DND-41 (cell line): Measurements from ENCODE around the gene PLCL1.

Experiments
- ATAC-seq: fragments of 200-7000 bp; cut with Tn5 transposase; 3 replicates; pipeline ENCODE4 v1.9.1; 2021; ENCODE audit warnings: low read depth; ENCODE audit not compliant: insufficient read depth
- DNase-seq: peaks from one replicate; pipeline ENCODE4 v3.0.0-alpha.2; 2020
- H2AFZ ChIP-seq: 2 replicates; pipeline ENCODE4 v1.6.0; 2012; ENCODE audit warnings: low read depth, low read length
- H3K27ac ChIP-seq: 2 replicates; pipeline ENCODE4 v1.5.1; 2012; ENCODE audit warnings: low read length, inconsistent platforms
- H3K27me3 ChIP-seq: fragments of 200-600 bp; sonication (generic); 2 replicates; pipeline ENCODE4 v1.6.0; 2012; ENCODE audit warnings: low read length, mild to moderate bottlenecking, inconsistent platforms; ENCODE audit not compliant: insufficient read depth, poor library complexity
- H3K36me3 ChIP-seq: 2 replicates; pipeline ENCODE4 v1.5.1; 2012; ENCODE audit warnings: low read length, inconsistent platforms; ENCODE audit not compliant: insufficient read depth
- H3K4me1 ChIP-seq: 2 replicates; pipeline ENCODE4 v1.5.1; 2012; ENCODE audit warnings: mild to moderate bottlenecking, low read length; ENCODE audit not compliant: insufficient read depth
- H3K4me2 ChIP-seq: 2 replicates; pipeline ENCODE4 v1.6.0; 2012; ENCODE audit warnings: mild to moderate bottlenecking, moderate library complexity, low read length, inconsistent platforms; ENCODE audit not compliant: insufficient read depth
- H3K4me3 ChIP-seq, 2 experiments: fragments of 200-600 bp in 1 of 2; shearing (Covaris generic) in 1 of 2; 2 replicates each; pipeline ENCODE4 v1.5.1; 2012 to 2016; ENCODE audit warnings: inconsistent platforms in 2 of 2, low read length in 2 of 2, mild to moderate bottlenecking in 2 of 2, low read depth in 1 of 2, moderate library complexity in 1 of 2
- H3K79me2 ChIP-seq: 2 replicates; pipeline ENCODE4 v1.6.0; 2012; ENCODE audit warnings: low read length, inconsistent platforms; ENCODE audit not compliant: insufficient read depth
- H3K9ac ChIP-seq: 2 replicates; pipeline ENCODE4 v1.6.0; 2012; ENCODE audit warnings: low read depth, mild to moderate bottlenecking, inconsistent platforms, low read length, moderate library complexity
- H3K9me3 ChIP-seq: 2 replicates; pipeline ENCODE4 v1.5.1; 2012; ENCODE audit warnings: low read length, moderate library complexity, mild to moderate bottlenecking, inconsistent platforms; ENCODE audit not compliant: insufficient read depth, severe bottlenecking
- H4K20me1 ChIP-seq: 2 replicates; pipeline ENCODE4 v1.6.0; 2012; ENCODE audit warnings: low read length; ENCODE audit not compliant: insufficient read depth
- EZH2 ChIP-seq: IDR thresholded peaks from 3 replicates; pipeline ENCODE4 v1.6.1; 2012; ENCODE audit warnings: borderline replicate concordance, low read depth, mild to moderate bottlenecking, moderate library complexity, low read length, inconsistent platforms; ENCODE audit not compliant: severe bottlenecking
- TF ChIP-seq, protein P1 (sequence below): IDR thresholded peaks from 2 replicates; pipeline ENCODE4 v1.5.1; 2012; ENCODE audit warnings: borderline replicate concordance, low read length, moderate library complexity, mild to moderate bottlenecking; ENCODE audit not compliant: poor library complexity, severe bottlenecking; ENCODE audit errors: extremely low read depth

Gene PLCL1

DNA sequence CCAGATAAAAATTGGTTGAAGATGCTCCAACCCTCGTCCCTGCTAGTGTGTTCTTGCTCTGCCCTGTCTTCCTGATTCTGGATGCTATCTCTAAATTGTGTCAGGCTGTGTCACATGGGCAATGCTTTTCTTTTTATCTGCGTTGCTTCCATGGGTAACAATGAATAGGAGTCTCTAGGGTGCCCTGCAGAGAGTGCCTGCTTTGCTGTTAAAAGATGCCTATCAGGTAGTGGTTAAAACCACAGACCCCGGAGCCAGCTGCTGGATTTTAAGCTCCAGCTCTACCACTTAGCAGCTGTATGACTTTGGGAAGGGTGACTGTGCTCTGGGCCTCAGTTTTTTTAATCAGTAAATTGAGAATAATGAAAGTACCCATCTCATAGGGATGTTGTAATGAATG, 340.3 kb downstream of the PLCL1 start:
- TF ChIP-seq, protein P1, sequence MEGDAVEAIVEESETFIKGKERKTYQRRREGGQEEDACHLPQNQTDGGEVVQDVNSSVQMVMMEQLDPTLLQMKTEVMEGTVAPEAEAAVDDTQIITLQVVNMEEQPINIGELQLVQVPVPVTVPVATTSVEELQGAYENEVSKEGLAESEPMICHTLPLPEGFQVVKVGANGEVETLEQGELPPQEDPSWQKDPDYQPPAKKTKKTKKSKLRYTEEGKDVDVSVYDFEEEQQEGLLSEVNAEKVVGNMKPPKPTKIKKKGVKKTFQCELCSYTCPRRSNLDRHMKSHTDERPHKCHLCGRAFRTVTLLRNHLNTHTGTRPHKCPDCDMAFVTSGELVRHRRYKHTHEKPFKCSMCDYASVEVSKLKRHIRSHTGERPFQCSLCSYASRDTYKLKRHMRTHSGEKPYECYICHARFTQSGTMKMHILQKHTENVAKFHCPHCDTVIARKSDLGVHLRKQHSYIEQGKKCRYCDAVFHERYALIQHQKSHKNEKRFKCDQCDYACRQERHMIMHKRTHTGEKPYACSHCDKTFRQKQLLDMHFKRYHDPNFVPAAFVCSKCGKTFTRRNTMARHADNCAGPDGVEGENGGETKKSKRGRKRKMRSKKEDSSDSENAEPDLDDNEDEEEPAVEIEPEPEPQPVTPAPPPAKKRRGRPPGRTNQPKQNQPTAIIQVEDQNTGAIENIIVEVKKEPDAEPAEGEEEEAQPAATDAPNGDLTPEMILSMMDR, result no peak
- TF ChIP-seq EZH2, result no peak

DNA sequence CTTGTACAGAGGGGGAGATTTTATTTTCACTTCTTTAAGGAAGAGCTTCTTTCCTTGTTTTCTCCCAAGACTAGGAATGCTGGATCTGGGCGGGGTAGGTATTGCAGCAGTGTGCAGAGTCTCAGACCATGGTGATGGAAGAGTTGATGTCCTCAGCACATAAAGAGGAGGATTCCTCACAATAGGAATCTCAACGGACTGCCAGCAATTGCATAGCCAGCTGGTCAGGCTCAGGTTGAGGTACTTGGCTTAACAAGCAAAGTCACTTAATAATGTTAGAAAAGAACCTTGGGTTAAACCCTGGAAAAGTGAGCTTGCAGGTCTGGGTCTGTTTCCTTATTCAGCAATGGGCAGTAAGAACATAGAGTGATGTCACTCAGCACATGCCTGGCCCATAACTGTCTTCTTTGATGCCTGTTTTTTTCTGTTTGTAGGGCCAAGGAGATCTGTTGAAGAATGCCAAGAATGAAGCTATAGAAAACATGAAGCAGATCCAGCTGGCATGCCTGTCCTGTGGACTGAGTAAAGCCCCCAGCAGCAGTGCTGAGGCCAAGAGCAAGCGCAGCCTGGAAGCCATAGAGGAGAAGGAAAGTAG, 342.1 kb downstream of the PLCL1 start:
- no peaks in the 10 kb centered on the region for H3K9me3 ChIP-seq
- no peak overlapping the region for H3K4me3 ChIP-seq
- no peak for TF ChIP-seq EZH2
- TF ChIP-seq, protein P1, result no peak
- peaks cover 27% of the 10 kb centered on the region for H3K4me1 ChIP-seq
- DNase-seq (no peak), ATAC-seq (no peak)
- no peak overlapping the region for H3K4me2 ChIP-seq
- no peaks in the 10 kb centered on the region for H3K36me3 ChIP-seq
- no peak overlapping the region for H3K27ac ChIP-seq
- H3K9ac ChIP-seq, result no peak overlapping the region
- H2AFZ ChIP-seq, result no peak overlapping the region
- H4K20me1 ChIP-seq, result peaks cover 11% of the 10 kb centered on the region
- no peaks in the 10 kb centered on the region for H3K79me2 ChIP-seq
- peaks cover 6% of the 10 kb centered on the region for H3K27me3 ChIP-seq

More for the DNA sequence above, 340.3 kb downstream of the PLCL1 start:
- no peak overlapping the region for H2AFZ ChIP-seq
- DNase-seq (peak; percentile 87), ATAC-seq (peak; percentile 97)
- no peaks in the 10 kb centered on the region for H3K36me3 ChIP-seq
- no peaks in the 10 kb centered on the region for H3K9me3 ChIP-seq
- H3K4me3 ChIP-seq, result no peak overlapping the region
- H3K9ac ChIP-seq, result no peak overlapping the region
- H4K20me1 ChIP-seq, result peaks cover 11% of the 10 kb centered on the region
- H3K79me2 ChIP-seq, result no peaks in the 10 kb centered on the region
- H3K27me3 ChIP-seq, result peaks cover 6% of the 10 kb centered on the region
- H3K4me1 ChIP-seq, result peaks cover 27% of the 10 kb centered on the region
- peak overlapping the region; percentile 10; the same call in 1 of the 2 replicates for H3K4me2 ChIP-seq
- H3K27ac ChIP-seq, result no peak overlapping the region

- ATAC-seq (no peak), DNase-seq (no peak)
- no peaks in the 10 kb centered on the region for H3K36me3 ChIP-seq
- no peak overlapping the region for H3K4me3 ChIP-seq
- H3K4me1 ChIP-seq, result no peaks in the 10 kb centered on the region
- no peak overlapping the region for H3K9ac ChIP-seq
- H2AFZ ChIP-seq, result no peak overlapping the region
- H3K27me3 ChIP-seq, result peaks cover 7% of the 10 kb centered on the region
- H3K27ac ChIP-seq, result no peak overlapping the region
- H3K79me2 ChIP-seq, result no peaks in the 10 kb centered on the region
- peaks cover 10% of the 10 kb centered on the region for H3K9me3 ChIP-seq
- TF ChIP-seq EZH2, result no peak
- TF ChIP-seq, protein P1, result no peak
- H4K20me1 ChIP-seq, result no peaks in the 10 kb centered on the region
- no peak overlapping the region for H3K4me2 ChIP-seq
Observed at GRCh38 chr2:198157314-198157713, 352.9 kb downstream of the PLCL1 start.

DNA sequence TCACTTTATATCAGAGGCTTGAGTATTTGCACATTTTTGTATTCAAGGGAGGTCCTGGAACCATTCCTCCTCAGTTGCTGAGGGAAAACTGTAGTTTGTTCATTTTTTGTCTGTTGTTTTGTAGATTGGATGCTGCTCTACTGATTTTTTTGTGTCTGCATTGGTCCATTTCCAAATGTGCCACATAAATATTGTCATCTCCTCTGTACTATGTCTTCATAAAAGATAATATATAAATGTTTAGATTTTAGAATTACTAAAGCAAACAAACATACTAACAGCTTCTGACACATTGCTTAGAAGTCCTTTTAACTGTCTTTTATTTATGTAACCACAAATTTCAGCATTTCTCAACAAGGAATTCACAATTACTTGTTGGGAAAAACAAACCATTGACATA, 356.8 kb downstream of the PLCL1 start:
- Histone ChIP-seq H3K27ac (no peak overlapping the region), H2AFZ (no peak overlapping the region)

More for the DNA sequence above, 356.8 kb downstream of the PLCL1 start:
- Histone ChIP-seq H3K4me1 (no peaks in the 10 kb centered on the region), H3K36me3 (no peaks in the 10 kb centered on the region), H3K9me3 (peaks cover 10% of the 10 kb centered on the region), H3K9ac (no peak overlapping the region), H3K27me3 (peaks cover 7% of the 10 kb centered on the region), H3K4me3 (no peak overlapping the region), H3K4me2 (no peak overlapping the region), H4K20me1 (no peaks in the 10 kb centered on the region), H3K79me2 (no peaks in the 10 kb centered on the region)
- TF ChIP-seq, protein P1, result no peak
- TF ChIP-seq EZH2, result no peak
- ATAC-seq, result no peak
- no peak for DNase-seq
